Measurements from ENCODE around the gene NTN3.

The NTN3 gene

DNA sequence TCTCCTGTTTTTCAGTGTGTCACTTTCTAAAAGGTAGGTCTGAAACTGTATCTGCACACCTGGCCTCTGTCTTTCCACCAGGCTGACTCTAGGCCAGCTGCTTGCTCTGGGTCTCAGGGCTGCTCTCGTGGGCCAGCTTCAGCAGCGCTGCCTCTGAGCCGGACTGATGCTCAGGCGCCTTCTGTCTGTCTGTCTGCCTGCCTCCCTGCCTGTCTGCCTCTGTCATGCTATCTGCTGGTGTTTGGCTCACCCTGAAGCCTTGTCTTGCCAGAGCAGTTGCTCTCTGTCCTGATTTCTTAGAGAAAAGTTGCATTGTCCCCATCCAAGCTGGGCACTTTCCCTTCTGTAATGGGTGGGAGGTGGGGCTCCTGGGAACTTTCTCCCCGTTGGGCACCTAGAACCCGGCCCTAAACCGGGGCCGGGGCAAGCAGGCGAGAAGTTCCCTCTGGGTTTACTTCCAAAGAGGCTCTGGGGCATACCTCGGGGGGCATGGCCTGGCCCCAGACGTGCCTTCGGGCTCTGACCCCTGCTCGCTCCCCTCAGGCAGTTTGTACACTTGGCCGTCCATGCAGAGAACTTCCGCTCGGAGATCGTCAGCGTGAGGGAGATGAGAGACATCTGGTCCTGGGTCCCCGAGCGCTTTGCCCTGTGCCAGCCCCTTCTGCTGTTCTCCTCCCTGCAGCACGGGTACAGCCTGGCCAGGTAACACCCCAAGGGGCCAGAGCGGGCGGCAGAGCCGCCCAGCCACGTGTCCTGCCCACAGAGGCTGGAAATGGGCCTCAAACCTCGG is 26.8 kb downstream of the NTN3 start:
- no peak for DNase-seq

DNA sequence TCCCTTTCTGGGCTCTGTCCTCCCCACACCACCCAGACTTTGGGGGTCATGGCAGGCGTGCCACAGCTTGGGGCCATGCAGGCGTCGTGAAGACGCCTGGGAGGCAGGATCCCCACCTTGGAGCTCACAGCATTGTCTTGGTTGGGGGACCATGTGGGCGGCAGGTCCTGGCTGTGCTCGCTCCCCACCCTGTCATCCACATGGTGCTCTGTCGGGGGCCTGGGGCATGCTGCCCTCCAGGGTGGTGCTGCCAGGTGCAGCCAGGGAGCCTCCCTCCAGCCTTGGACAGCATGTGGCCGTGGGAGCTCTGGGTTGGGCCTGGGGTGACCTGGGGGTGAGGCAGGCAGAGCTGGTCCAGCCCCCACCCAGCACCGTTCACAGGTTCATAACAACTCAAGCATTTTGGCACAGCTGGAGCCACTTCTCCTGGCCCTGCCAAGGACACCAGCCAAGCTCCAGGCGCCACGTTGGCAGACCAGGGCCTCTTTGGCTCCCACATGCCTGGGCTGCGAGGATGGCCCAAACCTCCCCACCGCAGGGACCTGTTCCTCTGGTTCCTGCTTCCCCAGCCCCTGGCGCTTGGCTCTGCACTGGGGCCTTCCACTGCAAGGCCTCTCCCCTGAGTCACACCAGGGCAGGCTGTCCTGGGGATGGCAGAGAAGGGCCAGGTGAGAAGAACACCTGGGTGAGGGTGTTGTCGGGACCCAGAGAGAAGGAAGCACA is 27.6 kb downstream of the NTN3 start:
- DNase-seq = no peak

DNA sequence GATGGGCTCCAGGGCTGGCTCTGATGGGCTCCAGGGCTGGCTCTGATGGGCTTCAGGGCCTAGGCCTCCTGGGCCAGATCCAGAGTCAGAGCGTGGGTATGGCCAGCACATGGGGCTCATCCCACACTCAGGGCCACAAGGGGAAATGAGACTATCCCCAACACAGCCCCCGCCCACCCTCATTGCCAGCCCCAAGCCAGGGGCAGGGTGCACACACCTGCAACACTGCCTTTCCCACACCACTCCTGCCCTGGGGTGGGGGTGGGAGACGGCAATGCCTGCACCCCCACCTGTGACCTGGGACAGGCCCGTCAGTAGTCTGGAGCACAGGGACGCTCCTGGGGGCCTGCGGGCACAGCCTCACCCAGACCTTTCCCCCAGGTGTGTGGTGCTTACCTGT is 28.4 kb downstream of the NTN3 start:
- no peak for DNase-seq

DNA sequence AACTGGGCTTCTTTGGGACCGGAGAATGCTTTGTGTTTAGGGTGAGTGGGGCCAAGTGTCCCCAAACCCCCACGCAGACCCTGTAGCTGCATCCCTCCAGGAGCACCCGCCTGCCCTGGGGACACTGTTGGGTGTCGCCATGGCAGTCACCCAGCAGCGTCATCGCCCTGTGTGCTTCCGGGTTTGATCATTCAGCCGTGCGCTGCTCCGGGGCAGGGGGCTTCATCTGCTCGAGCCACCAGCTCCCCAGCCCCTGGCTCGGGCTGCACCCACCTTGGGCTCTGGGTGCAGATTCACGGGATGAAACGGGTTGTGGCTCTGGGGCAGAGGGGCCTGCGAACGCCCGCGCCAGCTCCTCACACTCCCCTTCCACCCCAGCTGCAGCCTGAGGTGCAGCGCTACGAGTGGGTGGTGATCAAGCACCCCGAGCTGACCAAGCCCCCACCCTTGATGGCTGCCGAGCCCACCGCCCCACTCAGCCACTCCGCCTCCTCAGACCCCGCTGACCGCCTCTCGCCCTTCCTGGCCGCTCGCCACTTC is 28.9 kb downstream of the NTN3 start:
- DNase-seq = no peak

DNA sequence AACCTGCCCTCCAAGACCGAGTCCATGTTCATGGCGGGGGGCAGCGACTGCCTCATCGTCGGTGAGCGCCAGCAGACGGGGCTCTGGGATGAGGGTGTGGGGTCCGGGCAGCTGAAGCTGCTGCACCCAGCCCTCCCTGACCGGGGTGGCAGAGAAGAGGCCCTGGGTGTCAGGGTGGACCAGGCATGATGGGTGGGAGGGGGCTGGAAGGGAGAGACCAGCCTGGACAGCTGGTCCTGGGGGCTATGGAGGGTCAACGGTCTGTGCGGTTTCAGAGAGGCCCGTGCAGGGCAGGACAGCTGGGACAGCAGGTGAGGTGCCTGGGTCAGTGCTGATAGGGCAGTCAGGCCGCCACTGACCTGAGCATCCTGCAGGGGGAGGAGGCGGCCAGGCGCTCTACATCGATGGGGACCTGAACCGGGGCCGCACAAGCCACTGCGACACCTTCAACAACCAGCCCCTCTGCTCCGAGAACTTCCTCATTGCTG is 29.4 kb downstream of the NTN3 start:
- no peak for DNase-seq

DNA sequence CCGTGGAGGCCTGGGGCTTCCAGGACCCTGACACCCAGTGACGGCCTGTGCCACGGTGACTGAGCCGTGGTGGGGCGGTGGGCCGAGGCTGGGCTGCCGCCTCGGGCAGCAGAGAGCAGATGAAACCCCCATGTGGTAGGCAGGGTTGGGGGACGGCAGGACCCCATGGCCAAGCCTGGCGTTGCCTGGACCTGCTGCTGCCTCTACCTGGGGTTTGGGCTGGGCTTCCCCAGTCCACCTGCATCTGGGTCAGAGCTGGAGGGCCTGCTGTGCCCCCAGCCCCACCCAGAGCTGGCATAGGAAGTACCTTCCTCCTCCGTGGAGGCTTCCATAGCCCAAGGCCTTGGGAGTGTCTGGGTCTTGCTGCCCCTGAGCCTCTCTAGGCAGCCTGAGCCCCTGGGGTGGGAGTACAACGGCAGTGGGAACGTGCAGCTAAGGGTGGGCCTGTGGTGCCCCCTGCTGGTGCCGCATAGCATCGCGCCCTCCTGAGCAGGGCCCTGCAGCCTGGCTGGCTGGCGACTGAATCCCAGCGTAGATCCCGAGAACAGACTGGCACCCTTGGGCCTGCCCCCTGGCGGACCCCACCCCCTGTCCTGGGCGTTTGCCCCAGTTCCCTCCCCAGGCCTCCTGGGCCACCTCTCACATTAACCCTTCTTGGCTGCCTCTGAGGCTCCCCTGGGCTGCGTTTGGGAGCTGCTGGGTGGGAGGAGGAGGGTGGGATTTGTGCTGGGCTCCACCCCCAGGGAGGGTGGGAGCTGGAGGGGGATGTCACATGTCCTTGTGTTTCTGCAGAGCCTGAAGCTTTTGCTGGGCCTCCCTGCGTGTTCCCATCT is 30.0 kb downstream of the NTN3 start:
- DNase-seq = peak; percentile 76

DNA sequence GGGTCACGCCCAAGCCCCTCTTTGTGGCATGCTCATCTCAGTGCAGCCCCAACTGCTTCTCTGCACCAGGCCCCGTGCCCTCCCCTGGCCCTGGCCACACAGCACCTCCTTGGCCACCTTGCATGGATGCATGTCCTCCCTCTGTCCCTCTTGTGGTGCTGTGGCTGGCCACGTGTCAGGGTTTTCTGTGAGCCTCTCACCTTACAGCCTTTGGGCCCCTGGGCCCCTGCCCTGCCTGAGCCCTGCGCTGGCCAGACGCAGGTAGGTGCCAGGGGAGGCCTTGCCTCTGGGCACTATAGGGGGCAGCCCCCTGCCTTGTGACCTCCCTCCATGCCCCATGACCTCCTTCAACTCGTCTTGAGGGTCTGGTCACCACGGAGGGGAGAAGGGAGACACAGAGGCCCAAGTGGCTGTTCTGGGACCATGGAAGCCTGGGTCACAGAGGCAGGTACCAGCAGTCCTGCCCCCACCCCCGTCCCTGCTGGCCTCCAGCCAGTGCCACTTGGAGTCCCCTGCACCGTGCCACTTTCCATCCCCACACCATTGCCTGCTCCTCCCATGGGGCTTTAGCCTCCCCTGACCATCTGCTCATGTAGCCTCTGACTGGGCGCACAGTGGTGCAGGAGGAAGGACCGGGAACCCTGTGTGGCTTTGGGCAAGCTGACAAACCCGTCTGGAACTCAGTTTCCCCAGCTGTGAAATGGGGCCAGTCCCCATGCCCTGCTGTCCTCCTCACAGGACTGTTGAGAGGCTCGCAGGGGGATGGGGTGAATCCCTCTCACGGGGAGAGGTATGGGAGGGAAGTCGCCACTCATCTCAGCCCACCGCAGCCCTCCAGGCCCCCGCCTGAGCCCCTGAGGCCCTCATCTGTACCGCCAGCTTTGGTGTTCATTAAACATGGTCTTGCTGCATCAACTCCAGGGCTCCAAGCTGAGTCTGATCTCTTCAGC is 31.1 kb downstream of the NTN3 start:
- DNase-seq = no peak

DNA sequence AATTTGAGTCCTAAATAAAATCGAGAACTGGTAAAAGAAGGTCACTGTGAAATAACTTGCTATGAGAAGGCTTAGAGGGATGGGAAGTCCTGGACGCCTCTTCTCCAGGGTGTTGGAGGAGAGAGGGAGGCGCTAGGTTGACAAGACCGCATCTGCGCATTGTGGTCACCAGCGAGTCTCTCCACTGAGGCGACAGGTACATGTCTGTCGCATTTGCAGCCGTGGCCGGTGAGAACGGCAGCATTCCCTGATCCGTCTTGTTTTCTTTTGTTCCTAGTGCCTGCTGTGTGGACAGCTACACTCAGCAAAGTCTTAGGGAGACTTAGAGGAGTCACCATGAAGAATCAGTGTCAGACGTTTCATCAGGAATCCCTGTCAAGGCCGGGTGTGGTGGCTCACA is 34.6 kb downstream of the NTN3 start:
- no peak for DNase-seq

DNA sequence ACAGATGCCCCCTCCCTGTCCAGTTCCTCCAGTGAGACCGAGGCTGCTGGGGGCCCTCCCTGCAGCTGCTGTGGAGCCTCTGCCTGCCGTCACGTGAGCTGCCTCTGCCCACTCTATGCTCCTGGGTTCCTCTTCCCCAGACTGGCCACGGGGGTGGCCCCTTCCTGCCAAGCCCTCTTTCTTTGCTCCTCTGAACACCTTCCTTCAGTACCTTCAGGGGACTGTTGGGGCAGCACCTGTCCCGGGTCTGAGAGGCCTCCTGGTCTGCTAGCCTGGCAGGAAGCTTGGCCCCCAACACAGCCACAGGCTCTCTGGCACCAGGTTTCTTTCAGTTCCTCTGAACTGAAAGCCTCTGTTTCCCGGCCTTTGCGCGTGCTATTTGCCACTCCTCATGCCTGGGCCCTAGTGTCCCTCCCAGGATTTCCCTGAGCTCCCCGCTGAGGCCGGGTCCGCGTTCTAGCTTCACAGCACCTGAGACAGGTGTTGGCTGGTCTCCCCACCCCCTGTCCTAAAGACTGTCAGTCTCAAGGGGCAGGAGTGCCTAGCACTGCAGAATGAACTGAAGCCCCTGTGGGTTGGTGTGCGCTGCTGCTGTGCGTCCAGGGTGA is 36.1 kb downstream of the NTN3 start:
- peak; percentile 90 for DNase-seq

DNA sequence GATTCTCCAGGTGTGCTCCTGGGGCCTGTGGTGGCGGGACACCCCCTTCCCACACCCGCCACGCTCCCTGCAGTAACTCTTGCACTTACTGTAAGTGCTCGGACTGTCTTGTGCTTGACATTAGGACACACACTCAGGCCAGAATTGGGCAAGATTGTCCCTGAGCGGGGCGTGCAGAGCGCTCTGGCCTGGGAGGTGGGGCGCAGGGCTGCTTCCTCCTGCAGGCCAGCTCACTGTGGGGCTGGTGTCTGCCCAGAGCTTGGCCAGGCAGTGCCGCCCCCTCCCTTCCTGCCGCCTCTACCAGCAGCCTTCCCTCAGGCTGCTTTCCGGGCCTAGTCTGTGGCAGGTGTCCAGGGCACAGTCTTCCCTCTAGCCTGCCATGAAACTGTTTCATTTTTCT is 36.6 kb downstream of the NTN3 start:
- no peak for DNase-seq

DNA sequence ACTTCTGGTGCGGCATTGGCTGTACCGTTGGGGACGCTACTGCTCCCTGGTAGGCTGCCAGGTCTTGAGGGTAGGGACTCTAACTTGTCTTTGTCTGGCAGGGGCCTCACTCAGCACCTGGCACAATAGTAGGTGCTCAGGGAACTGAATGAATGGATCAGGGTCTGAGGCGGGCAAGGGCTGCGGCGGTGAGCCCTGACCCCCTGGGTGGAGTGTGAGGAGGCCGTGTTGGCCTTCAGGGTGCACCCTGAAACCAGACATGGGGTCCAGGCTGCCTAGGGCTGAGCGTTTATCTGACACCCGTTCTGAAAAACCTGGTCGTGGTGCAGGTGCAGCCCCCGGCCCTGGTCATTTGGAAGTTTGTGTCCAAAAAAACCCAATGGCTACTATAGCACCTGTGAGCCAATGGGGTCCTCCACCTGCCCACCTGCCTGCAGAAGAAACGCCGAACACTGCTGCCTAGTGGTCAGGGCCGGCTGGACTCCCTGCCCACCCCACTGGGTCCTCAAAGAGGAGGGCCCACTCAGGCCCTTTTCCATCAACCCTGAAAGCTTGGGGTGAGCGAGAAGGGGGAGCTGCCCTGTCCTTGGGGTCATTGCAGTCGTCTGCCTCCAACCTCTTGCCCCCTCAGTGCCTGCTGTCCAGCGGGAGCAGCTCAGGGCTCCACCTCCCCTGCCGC is 37.8 kb downstream of the NTN3 start:
- no peak for DNase-seq

DNA sequence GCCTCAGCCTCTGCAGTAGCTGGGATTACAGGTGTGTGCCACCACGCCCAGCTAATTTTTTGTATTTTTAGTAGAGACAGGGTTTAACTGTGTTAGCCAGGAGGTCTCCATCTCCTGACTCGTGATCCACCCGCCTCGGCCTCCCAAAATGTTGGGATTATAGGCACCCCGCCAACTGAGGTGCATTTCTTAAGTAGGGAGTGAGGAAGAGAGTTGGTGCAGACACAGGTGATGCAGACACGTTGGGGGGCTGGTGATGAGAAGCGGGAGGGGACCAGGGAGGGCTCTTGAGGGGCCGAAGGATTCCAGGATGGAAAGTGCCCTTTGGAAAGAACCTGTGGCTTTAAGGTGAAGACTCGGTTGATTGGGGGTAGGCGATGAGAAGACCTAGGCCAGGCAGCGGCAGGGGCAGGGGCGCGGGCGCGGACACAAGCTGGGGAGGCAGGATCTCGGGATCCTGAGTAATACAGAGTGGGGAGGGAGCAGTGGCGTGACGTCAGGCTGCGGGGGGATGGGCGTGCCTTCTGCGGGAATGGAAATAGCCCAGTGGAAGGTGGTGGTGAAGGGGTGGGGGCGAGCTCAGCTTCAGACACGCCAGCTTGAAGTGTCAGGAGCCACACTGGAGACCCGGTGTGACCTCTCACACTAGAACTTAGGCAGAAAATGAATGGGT is 40.2 kb downstream of the NTN3 start:
- no peak for DNase-seq

DNA sequence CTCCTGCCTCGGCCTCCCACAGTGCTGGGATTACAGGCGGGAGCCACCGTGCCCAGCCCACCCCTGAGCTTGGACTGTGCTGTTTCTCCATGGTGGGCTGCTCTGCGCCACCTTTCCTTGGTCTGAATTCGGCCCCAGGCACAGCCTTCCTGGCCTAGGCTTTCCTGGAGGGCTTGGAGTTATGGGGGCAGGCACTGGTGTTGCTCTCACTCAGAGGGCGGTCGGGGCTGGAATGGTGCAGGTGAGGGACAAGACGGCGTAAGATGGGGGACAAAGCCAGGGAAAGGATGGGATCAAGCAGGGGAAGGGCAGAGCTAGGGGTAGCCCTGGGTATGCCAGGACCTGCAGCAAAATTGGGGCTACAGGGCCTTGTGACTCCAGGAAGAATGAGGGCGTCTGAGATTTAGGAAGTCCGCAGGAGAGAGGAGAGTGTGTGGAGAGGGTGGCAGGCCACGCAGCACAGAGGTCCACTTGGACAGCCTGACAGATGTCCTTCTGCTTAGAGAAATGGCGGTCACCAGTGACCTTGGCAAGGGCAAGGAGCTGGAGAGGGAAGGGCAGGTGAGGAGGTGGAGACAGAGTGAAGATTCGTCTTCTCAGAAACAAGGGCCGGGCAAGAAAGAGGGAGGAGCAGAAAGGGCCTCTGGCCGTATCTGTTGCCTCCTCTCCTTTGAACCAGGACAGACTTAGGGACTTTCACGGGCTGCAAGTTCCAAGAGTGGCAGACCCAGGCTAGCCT is 41.1 kb downstream of the NTN3 start:
- no peak for DNase-seq

DNA sequence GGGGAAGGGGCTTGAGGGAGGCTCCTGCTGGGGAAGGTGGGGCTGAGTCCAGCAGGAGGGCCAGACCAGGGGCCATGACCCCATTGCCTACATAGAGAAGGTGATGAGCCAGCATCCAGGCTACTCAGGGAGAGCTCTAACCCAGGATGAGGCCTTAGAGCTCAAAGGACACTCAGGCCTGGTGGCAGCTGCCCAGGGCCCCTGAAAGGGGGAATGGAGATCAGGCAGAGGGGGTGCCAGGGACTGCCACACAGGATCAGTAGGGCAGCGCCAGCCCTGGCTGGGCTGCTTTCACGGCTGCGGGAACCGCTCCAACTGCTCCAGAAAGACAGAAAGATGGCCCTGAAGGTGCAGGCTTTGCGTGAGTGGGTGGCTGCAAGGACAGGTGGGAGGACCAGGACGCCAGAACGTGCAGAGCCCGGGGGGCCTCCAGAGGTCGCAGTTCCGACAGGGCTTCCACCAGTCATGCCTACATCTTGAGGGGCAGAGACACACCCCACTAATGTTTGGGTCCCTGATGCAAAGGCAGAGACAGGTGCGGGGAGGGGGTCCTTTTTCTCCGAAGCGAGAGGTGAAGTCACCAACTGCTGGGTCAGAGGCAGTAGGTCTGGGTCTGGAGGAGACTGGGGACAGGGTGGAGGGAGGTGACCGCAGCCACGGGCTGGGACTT is 41.8 kb downstream of the NTN3 start:
- DNase-seq = peak; percentile 42

DNA sequence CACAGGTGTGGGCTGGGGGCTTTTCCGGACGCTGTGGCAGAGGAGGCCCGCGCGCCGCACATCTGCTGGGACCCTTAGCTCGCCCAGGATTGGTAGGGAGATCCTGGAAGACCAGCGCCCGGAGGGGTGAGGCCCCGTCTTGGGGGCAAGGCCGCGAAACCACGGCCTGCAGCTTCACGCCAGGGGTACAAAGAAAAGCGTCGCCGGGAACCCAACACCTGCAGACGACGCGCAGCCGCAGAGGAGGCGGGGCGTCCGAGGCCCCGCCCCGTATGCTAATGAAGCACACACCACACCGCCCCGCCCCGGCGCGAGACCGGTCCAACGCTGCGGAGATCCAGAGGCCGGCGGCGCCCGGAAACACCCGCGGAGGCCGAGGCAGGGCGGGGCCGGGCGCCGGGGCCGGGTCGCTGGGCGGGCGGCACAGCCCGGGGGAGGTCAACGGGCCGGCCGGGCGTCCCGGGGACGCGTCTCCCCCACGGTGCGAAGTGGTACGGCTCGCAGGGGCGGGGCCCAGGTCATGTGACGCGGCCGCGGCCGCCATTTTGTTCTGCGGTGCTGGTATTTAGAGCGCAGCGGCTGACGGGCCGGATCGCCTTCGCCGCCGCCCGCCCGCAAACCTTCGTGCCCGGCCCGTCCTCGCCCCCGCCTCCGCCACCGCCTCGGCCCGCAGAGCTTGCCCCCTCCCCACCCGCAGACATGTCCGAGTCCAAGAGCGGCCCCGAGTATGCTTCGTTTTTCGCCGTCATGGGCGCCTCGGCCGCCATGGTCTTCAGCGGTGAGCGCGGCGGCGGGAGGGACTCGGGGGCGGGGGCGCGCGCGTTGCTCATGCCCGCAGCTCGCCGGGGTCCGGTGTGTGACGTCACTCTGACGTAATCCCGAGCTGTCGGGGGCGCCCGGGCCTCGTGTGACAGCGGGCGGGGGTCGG is 42.6 kb downstream of the NTN3 start, which contains the start of gene ATP6V0C:
Gene ATP6V0C (plus strand): TSS at position 548 of the 928 bp plus-strand sequence. CDS start 152 bp downstream, at position 700.
- peak; percentile 99 for DNase-seq

DNA sequence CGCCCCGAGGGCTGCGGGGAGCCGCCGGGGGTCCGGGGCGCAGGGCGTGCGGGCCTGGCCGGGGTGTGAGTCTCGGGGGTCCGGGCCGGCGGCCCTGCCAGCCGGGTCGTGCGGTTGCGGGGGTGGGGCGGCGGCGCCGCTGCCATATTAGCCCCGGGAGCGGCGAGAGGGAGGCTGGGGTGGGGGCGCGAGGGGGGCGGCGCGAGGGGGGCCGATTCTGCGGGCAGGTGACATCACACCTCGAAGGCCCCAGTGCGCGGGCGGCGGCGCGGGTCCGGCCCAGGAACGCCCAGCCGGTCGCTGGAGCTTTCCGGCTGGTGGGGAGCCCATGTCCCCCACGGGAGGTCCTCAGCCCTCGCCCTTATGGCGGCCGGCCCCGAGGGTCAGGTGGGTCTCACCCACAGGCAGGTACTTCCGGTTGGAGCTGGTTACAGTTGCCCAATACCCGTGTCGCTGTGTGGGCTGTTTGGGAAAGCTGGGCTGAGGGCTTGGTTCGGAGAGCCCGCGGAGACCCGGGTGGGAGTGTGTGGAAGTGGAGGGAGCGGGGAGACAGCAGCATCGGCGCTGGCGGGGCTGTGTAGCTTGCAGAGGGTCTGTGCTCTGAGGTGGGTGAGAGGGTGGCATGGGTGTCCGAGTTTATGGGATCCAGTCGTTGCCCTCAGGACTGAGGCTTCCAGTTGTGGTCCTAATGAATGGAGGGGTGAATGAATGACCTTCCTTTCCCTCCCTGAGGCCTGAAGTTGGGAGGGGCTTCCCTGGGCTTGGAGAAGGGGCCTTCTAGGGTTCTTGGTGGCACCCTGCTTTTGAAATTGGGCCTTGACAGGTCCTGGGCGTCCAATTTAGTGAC is 43.5 kb downstream of the NTN3 start:
- DNase-seq = peak; percentile 44
